GM13976 (cell line): ENCODE measurements around the gene SLC35F4.

Source experiments
- DNase-seq: peaks from one replicate; pipeline ENCODE4 v3.0.0; 2012; ENCODE audit warnings: low spot score
- CTCF ChIP-seq: IDR thresholded peaks from 2 replicates; pipeline ENCODE4 v1.5.1; 2012; ENCODE audit warnings: borderline replicate concordance, mild to moderate bottlenecking; ENCODE audit not compliant: insufficient read depth; ENCODE audit errors: extremely low read depth, missing control alignments, control extremely low read depth
- in situ Hi-C: fragments of 300-500 bp; cut with MboI; formaldehyde crosslinking; loops from one replicate; pipeline ENCODE4 v1.12.0; 2022; ENCODE audit warnings: low sequenced_read_pairs, mixed read lengths, inconsistent platforms; ENCODE audit not compliant: unreplicated experiment

The SLC35F4 gene

GRCh38 chr14:57652769-57653168 is 213.1 kb downstream of the SLC35F4 start:
- no peak for TF ChIP-seq CTCF
- no peak for DNase-seq
- in situ Hi-C loops: no loop called here

GRCh38 chr14:57641776-57642175 is 224.1 kb downstream of the SLC35F4 start:
- no peak for DNase-seq
- no peak for TF ChIP-seq CTCF
- in situ Hi-C loops: no loop called here

GRCh38 chr14:57640036-57640435 is 225.9 kb downstream of the SLC35F4 start:
- in situ Hi-C loops: no loop called here
- DNase-seq: no peak
- no peak for TF ChIP-seq CTCF

GRCh38 chr14:57637901-57638300 is 228.0 kb downstream of the SLC35F4 start:
- no peak for TF ChIP-seq CTCF
- in situ Hi-C loops: no loop called here
- no peak for DNase-seq

- no peak for TF ChIP-seq CTCF
- in situ Hi-C loops: no loop called here
- DNase-seq: no peak
These were observed 231.6 kb downstream of the SLC35F4 start for GRCh38 chr14:57634335-57634734.

GRCh38 chr14:57632649-57633048 is 233.2 kb downstream of the SLC35F4 start:
- DNase-seq: no peak
- in situ Hi-C loops: no loop called here
- no peak for TF ChIP-seq CTCF

- no peak for TF ChIP-seq CTCF
- DNase-seq: no peak
- in situ Hi-C loops: no loop called here
These were observed 248.4 kb downstream of the SLC35F4 start for GRCh38 chr14:57617510-57617909.
